ENCODE data around the gene CALHM2.

The CALHM2 gene

DNA sequence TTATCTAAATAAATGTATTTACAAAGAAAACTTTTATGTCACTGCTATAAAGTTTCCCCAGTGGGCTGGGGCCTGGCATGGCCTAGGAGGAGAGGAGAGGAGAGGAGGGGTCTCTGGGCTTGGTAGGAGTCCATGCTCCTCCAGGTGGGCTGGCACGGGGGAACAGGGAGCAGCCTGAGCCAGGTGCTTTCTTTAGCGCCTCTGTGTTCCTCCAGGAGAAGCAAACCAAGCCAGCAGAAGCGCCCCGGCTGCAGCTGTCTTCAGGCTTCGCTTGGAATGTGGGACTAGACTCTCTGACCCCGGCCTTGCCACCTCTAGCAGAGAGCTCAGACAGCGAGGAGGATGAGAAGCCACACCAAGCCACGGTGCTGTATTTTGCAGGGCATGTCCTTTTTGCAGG lies 10.6 kb downstream of the CALHM2 start:
- Histone ChIP-seq H3K79me2 (ENCODE audit: insufficient read depth, low read length) (no peaks in the 10 kb centered on the region), H3K4me2 (ENCODE audit: insufficient read depth, low read length) (no peak overlapping the region), H3K4me1 (ENCODE audit: insufficient read depth, low read length) (no peaks in the 10 kb centered on the region), H4K20me1 (ENCODE audit: insufficient read depth, low read length) (peaks cover 13% of the 10 kb centered on the region; the same call in 1 of the 2 replicates), H3K4me3 (ENCODE audit: low read depth in 1 of 2, low read length in 2 of 2) (no peak overlapping the region), H2AFZ (ENCODE audit: low read depth, low read length) (no peak overlapping the region), H3K9me3 (ENCODE audit: insufficient read depth, low read length, severe bottlenecking) (no peaks in the 10 kb centered on the region), H3K27me3 (ENCODE audit: insufficient read depth, low read length, poor library complexity) (no peaks in the 10 kb centered on the region), H3K36me3 (ENCODE audit: insufficient read depth, low read length) (peaks cover 97% of the 10 kb centered on the region), H3K27ac (ENCODE audit: low read length) (no peak overlapping the region), H3K9ac (ENCODE audit: low read depth, low read length) (no peak overlapping the region)
- DNase-seq = no peak
- no peak for ATAC-seq (ENCODE audit: insufficient read depth, low read depth)
- no peak for TF ChIP-seq EZH2 (IDR thresholded peaks at IDR 0.05; ENCODE audit: borderline replicate concordance, low read depth, low read length, severe bottlenecking)
- no peak for TF ChIP-seq CTCF (IDR thresholded peaks at IDR 0.05; ENCODE audit: borderline replicate concordance, extremely low read depth, low read length, poor library complexity, severe bottlenecking)

GRCh38 chr10:103441206-103441605 lies 11.0 kb downstream of the CALHM2 start:
- TF ChIP-seq EZH2 (IDR thresholded peaks at IDR 0.05; ENCODE audit: borderline replicate concordance, low read depth, low read length, severe bottlenecking) = no peak
- no peak for TF ChIP-seq CTCF (IDR thresholded peaks at IDR 0.05; ENCODE audit: borderline replicate concordance, extremely low read depth, low read length, poor library complexity, severe bottlenecking)
- no peaks in the 10 kb centered on the region for H3K79me2 ChIP-seq (ENCODE audit: insufficient read depth, low read length)
- no peak overlapping the region for H2AFZ ChIP-seq (ENCODE audit: low read depth, low read length)
- DNase-seq (no peak), ATAC-seq (ENCODE audit: insufficient read depth, low read depth) (no peak)
- H3K36me3 ChIP-seq (ENCODE audit: insufficient read depth, low read length) = peaks cover 97% of the 10 kb centered on the region
- H3K27ac ChIP-seq (ENCODE audit: low read length) = no peak overlapping the region
- H3K9me3 ChIP-seq (ENCODE audit: insufficient read depth, low read length, severe bottlenecking) = no peaks in the 10 kb centered on the region
- peaks cover 13% of the 10 kb centered on the region; the same call in 1 of the 2 replicates for H4K20me1 ChIP-seq (ENCODE audit: insufficient read depth, low read length)
- no peaks in the 10 kb centered on the region for H3K4me1 ChIP-seq (ENCODE audit: insufficient read depth, low read length)
- H3K4me2 ChIP-seq (ENCODE audit: insufficient read depth, low read length) = no peak overlapping the region
- no peak overlapping the region for H3K4me3 ChIP-seq (ENCODE audit: low read depth in 1 of 2, low read length in 2 of 2)
- H3K27me3 ChIP-seq (ENCODE audit: insufficient read depth, low read length, poor library complexity) = no peaks in the 10 kb centered on the region
- no peak overlapping the region for H3K9ac ChIP-seq (ENCODE audit: low read depth, low read length)

- Histone ChIP-seq H4K20me1 (ENCODE audit: insufficient read depth, low read length) (peaks cover 12% of the 10 kb centered on the region; the same call in 1 of the 2 replicates), H3K4me1 (ENCODE audit: insufficient read depth, low read length) (no peaks in the 10 kb centered on the region), H3K27me3 (ENCODE audit: insufficient read depth, low read length, poor library complexity) (no peaks in the 10 kb centered on the region), H3K4me2 (ENCODE audit: insufficient read depth, low read length) (no peak overlapping the region), H3K27ac (ENCODE audit: low read length) (no peak overlapping the region), H3K4me3 (ENCODE audit: low read depth in 1 of 2, low read length in 2 of 2) (no peak overlapping the region), H3K79me2 (ENCODE audit: insufficient read depth, low read length) (no peaks in the 10 kb centered on the region), H3K9me3 (ENCODE audit: insufficient read depth, low read length, severe bottlenecking) (no peaks in the 10 kb centered on the region), H3K36me3 (ENCODE audit: insufficient read depth, low read length) (peaks cover 95% of the 10 kb centered on the region), H3K9ac (ENCODE audit: low read depth, low read length) (no peak overlapping the region), H2AFZ (ENCODE audit: low read depth, low read length) (no peak overlapping the region)
- ATAC-seq (ENCODE audit: insufficient read depth, low read depth) (0 out of 3 replicates have a peak, but pooled peaks have one; percentile 22), DNase-seq (no peak)
- no peak for TF ChIP-seq CTCF (IDR thresholded peaks at IDR 0.05; ENCODE audit: borderline replicate concordance, extremely low read depth, low read length, poor library complexity, severe bottlenecking)
- TF ChIP-seq EZH2 (IDR thresholded peaks at IDR 0.05; ENCODE audit: borderline replicate concordance, low read depth, low read length, severe bottlenecking) = no peak
Measured at GRCh38 chr10:103440416-103440815, 11.8 kb downstream of the CALHM2 start.

GRCh38 chr10:103439776-103440175 lies 12.4 kb downstream of the CALHM2 start:
- Histone ChIP-seq H3K79me2 (ENCODE audit: insufficient read depth, low read length) (0 out of 2 replicates have a peak, but pooled peaks cover 1% of the 10 kb centered on the region), H3K27ac (ENCODE audit: low read length) (no peak overlapping the region), H3K4me3 (ENCODE audit: low read depth in 1 of 2, low read length in 2 of 2) (no peak overlapping the region), H4K20me1 (ENCODE audit: insufficient read depth, low read length) (peaks cover 10% of the 10 kb centered on the region; the same call in 1 of the 2 replicates), H3K27me3 (ENCODE audit: insufficient read depth, low read length, poor library complexity) (no peaks in the 10 kb centered on the region), H3K9me3 (ENCODE audit: insufficient read depth, low read length, severe bottlenecking) (no peaks in the 10 kb centered on the region), H2AFZ (ENCODE audit: low read depth, low read length) (no peak overlapping the region), H3K4me1 (ENCODE audit: insufficient read depth, low read length) (no peaks in the 10 kb centered on the region), H3K36me3 (ENCODE audit: insufficient read depth, low read length) (peaks cover 94% of the 10 kb centered on the region), H3K4me2 (ENCODE audit: insufficient read depth, low read length) (no peak overlapping the region), H3K9ac (ENCODE audit: low read depth, low read length) (no peak overlapping the region)
- no peak for TF ChIP-seq CTCF (IDR thresholded peaks at IDR 0.05; ENCODE audit: borderline replicate concordance, extremely low read depth, low read length, poor library complexity, severe bottlenecking)
- TF ChIP-seq EZH2 (IDR thresholded peaks at IDR 0.05; ENCODE audit: borderline replicate concordance, low read depth, low read length, severe bottlenecking) = no peak
- no peak for DNase-seq
- no peak for ATAC-seq (ENCODE audit: insufficient read depth, low read depth)
